B cell (primary cell): Measurements from ENCODE around the gene HES4. TPM values are rescaled to one million over a fixed set of nuclear protein-coding genes. Genes with fewer than 3 reads are reported as not detected.
"Not testable (repeated sequence)": the region's sequence is repeated elsewhere in the genome, so short reads cannot be mapped to it uniquely, and the experiment has no call there.

Source experiments
- ATAC-seq: fragments of 200-7000 bp; cut with Tn5 transposase; one replicate; pipeline ENCODE4 v1.10.0; 2021; ENCODE audit warnings: low read depth, mild to moderate bottlenecking, moderate number of reproducible peaks, moderate library complexity
- CTCF ChIA-PET: fragments of 350-600 bp; sonication (Branson Sonifier 250); formaldehyde crosslinking; loops from one replicate; lab custom pipeline; 2021; ENCODE audit warnings: antibody characterized with exemption, inconsistent platforms; lab: Charles Lee
- POLR2A ChIA-PET: fragments of 350-600 bp; sonication (Branson Sonifier 250); formaldehyde crosslinking; loops from one replicate; lab custom pipeline; 2021; ENCODE audit warnings: antibody characterized with exemption; lab: Charles Lee
- DNase-seq: peaks from one replicate; pipeline ENCODE4 v3.0.0; 2013
- H2AFZ ChIP-seq: 2 replicates; pipeline ENCODE4 v1.6.1; 2012; ENCODE audit warnings: mild to moderate bottlenecking, low read depth, low read length; ENCODE audit not compliant: insufficient read depth, poor library complexity, severe bottlenecking
- H3K27ac ChIP-seq, 2 donors: 1 replicate in 1 of 2; 2 replicates in 1 of 2; pipeline ENCODE4 v1.5.1; 2012 to 2013; ENCODE audit warnings: low read length in 2 of 2, mild to moderate bottlenecking in 2 of 2, moderate library complexity in 1 of 2
- H3K27me3 ChIP-seq, 4 experiments: fragments of 200-600 bp in 1 of 4; sonication (generic) in 1 of 4; replicated peaks in 1 of 4; 1 replicate in 2 of 4; 2 replicates in 2 of 4; pipeline versions ENCODE4 v1.6.1 to v1.7.0; 2013 to 2016; ENCODE audit warnings: low read length in 3 of 4, mild to moderate bottlenecking in 2 of 4, mixed read lengths in 1 of 4, moderate library complexity in 1 of 4; ENCODE audit not compliant: insufficient read depth in 4 of 4, control insufficient read depth in 3 of 4; ENCODE audit errors: control extremely low read depth in 1 of 4
- H3K36me3 ChIP-seq, 2 experiments: replicated peaks in 1 of 2; 1 replicate in 1 of 2; 2 replicates in 1 of 2; pipeline versions ENCODE4 v1.6.1 to v1.7.1; 2013; ENCODE audit warnings: low read length in 1 of 2; ENCODE audit not compliant: insufficient read depth in 2 of 2, control insufficient read depth in 1 of 2; ENCODE audit errors: control extremely low read depth in 1 of 2, extremely low read depth in 1 of 2
- H3K4me1 ChIP-seq, 2 donors: fragments of 200-600 bp in 1 of 2; sonication (generic) in 1 of 2; 1 replicate in 1 of 2; 2 replicates in 1 of 2; pipeline versions ENCODE4 v1.5.1 to v1.6.1; 2013 to 2017; ENCODE audit warnings: low read length in 2 of 2; ENCODE audit not compliant: control insufficient read depth in 2 of 2, insufficient read depth in 2 of 2
- H3K4me2 ChIP-seq: replicated peaks from 2 replicates; pipeline ENCODE3; 2012; ENCODE audit warnings: mild to moderate bottlenecking, low read depth, low read length; ENCODE audit not compliant: poor library complexity, severe bottlenecking
- H3K4me3 ChIP-seq, 5 experiments: fragments of 200-600 bp in 1 of 5; sonication (generic) in 1 of 5; 1 replicate in 3 of 5; 2 replicates in 2 of 5; pipeline versions ENCODE4 v1.5.1 to v1.7.0; 2011 to 2016; ENCODE audit warnings: low read length in 4 of 5, mild to moderate bottlenecking in 4 of 5, low read depth in 2 of 5, control low read depth in 1 of 5, moderate library complexity in 1 of 5; ENCODE audit not compliant: insufficient read depth in 1 of 5; ENCODE audit errors: control extremely low read depth in 1 of 5, extremely low read depth in 1 of 5
- H3K79me2 ChIP-seq: fragments of 200-600 bp; sonication (generic); one replicate; pipeline ENCODE4 v1.6.0; 2016; ENCODE audit warnings: low read length; ENCODE audit not compliant: control insufficient read depth, insufficient read depth
- H3K9ac ChIP-seq: fragments of 200-600 bp; sonication (generic); 2 replicates; pipeline ENCODE4 v1.6.1; 2017; ENCODE audit warnings: mild to moderate bottlenecking, low read length, moderate library complexity
- H3K9me3 ChIP-seq, 3 donors: one replicate each; pipeline versions ENCODE4 v1.6.1 to v1.7.1; 2013; ENCODE audit warnings: low read length in 2 of 3; ENCODE audit not compliant: control insufficient read depth in 2 of 3, insufficient read depth in 1 of 3; ENCODE audit errors: control extremely low read depth in 1 of 3
- H4K20me1 ChIP-seq: 2 replicates; pipeline ENCODE4 v1.6.0; 2012; ENCODE audit warnings: mild to moderate bottlenecking, low read length; ENCODE audit not compliant: insufficient read depth, control insufficient read depth, poor library complexity, severe bottlenecking
- H3K27ac Mint-ChIP-seq: one replicate; pipeline ENCODE4 v1.8.0; 2021; ENCODE audit warnings: mixed read lengths
- H3K27me3 Mint-ChIP-seq: one replicate; pipeline ENCODE4 v1.8.0; 2021; ENCODE audit warnings: mixed read lengths
- H3K4me1 Mint-ChIP-seq: one replicate; pipeline ENCODE4 v1.8.0; 2021; ENCODE audit warnings: mixed read lengths
- H3K4me3 Mint-ChIP-seq: one replicate; pipeline ENCODE4 v1.8.0; 2021; ENCODE audit warnings: mixed read lengths
- H3K9me3 Mint-ChIP-seq: one replicate; pipeline ENCODE4 v1.8.0; 2022; ENCODE audit warnings: mixed read lengths; ENCODE audit not compliant: insufficient read depth
- CTCF ChIP-seq: fragments of 200-600 bp; IDR thresholded peaks from one replicate; pipeline ENCODE4 v1.8.0; 2022; ENCODE audit warnings: antibody characterized with exemption, mild to moderate bottlenecking
- EZH2 ChIP-seq: IDR thresholded peaks from 2 replicates; pipeline ENCODE4 v1.6.1; 2012; ENCODE audit warnings: borderline replicate concordance, low read depth, mild to moderate bottlenecking, moderate library complexity, low read length; ENCODE audit not compliant: insufficient read depth, poor library complexity, severe bottlenecking
- WGBS: methylation state at CpG from one replicate; pipeline ENCODE4 v1.1.5; 2013; ENCODE audit warnings: missing lambda C conversion rate; ENCODE audit not compliant: insufficient coverage; 5-methylcytosine and 5-hydroxymethylcytosine counted together
- intact Hi-C: fragments of 100-400 bp; cut with micrococcal nuclease; formaldehyde crosslinking; loops from one replicate; pipeline ENCODE4 v1.10.0; 2022
- polyA plus RNA-seq: library from polyadenylated mRNA; depleted of rRNA; stranded (reverse); fragments of >200 nt; gene quantifications from 2 replicates; pipeline ENCODE4 v1.2.3, GENCODE V29; 2012
- total RNA-seq, 2 donors: library from RNA; stranded (reverse); fragments of 120-200 nt in 1 of 2; gene quantifications; 1 replicate in 1 of 2; 2 replicates in 1 of 2; pipeline versions ENCODE4 v1.2.3 to v1.2.4, GENCODE V29; 2013 to 2022

HES4 gene
- total and polyA plus RNA-seq, 2 donors (not counting 1 experiment from before 2014, with no cell fraction given) = 3.2 to 4.5 TPM

- intact Hi-C loops = loop anchor here (1.0 to 10.0 kb wide), 4 partner anchors 14 to 97 kb away; partner anchors contain the start of genes C1orf159 and HES4
- Histone ChIP-seq H3K27ac (no peak overlapping the region), H3K4me2 (peak overlapping the region; percentile 78), H3K4me1 (peaks cover 10 to 28% of the 10 kb centered on the region in 2 donors), H2AFZ (peak overlapping the region; percentile 38), H3K27me3 (peaks cover 0 to 20% (median 6%) of the 10 kb centered on the region in 4 experiments), H3K36me3 (no peaks in the 10 kb centered on the region), H3K9me3 (no peaks in the 10 kb centered on the region), H3K79me2 (peaks cover 11% of the 10 kb centered on the region), H3K4me3 (peak overlapping the region in 4 of 5 experiments; percentile 13 to 53 (median 44)), H4K20me1 (no peaks in the 10 kb centered on the region), H3K9ac (no peak overlapping the region)
- ChIA-PET CTCF (interaction anchor here (0.6 to 3.2 kb wide), 10 partner anchors 13 to 356 kb away, joined by 3 to 17 read pairs (median 5); partner anchors contain the start of gene AURKAIP1), POLR2A (interaction anchor here (0.5 to 1.0 kb wide), 3 partner anchors 19 to 115 kb away, joined by 3 to 5 read pairs (median 3); no protein-coding TSS in a partner anchor)
- Mint-ChIP-seq H3K9me3 (no peaks in the 10 kb centered on the region), H3K4me1 (peaks cover 9% of the 10 kb centered on the region), H3K27me3 (no peaks in the 10 kb centered on the region), H3K4me3 (peak overlapping the region; percentile 73), H3K27ac (peak overlapping the region; percentile 67)
- peak; percentile 47 for TF ChIP-seq CTCF
- TF ChIP-seq EZH2 = no peak
- ATAC-seq = peak; percentile 91
- WGBS = 3% methylated on average over 60 of the region's 91 CpGs
- DNase-seq = peak; percentile 89
Measured at GRCh38 chr1:1019122-1019999, 19.5 kb upstream of the HES4 start.

DNA sequence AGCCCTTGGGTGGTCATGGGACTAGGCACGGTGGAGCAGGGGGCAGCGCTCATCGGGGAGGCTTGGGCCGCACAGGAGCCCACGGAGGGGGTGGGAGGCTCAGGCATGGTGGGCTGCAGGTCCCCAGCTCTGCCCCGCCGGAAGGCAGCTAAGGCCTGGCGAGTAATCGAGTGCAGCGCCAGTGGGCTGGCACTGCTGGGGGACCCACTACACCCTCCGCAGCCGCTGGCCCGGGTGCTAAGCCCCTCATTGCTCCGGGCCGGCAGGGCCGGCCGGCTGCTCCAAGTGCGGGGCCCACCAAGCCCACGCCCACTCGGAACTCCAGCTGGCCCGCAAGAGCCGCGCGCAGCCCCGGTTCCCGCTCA lies 18.4 kb upstream of the HES4 start:
- H3K27ac Mint-ChIP-seq, H4K20me1 ChIP-seq, H3K4me2 ChIP-seq, H3K9me3 ChIP-seq, H2AFZ ChIP-seq, H3K9ac ChIP-seq, DNase-seq, H3K27me3 Mint-ChIP-seq, H3K27ac ChIP-seq, POLR2A ChIA-PET, ATAC-seq, H3K9me3 Mint-ChIP-seq, H3K4me3 ChIP-seq, H3K36me3 ChIP-seq: not testable (repeated sequence)
- H3K4me1 ChIP-seq = peaks cover 19 to 38% of the 10 kb centered on the region in 2 donors
- Mint-ChIP-seq H3K4me1 (peaks cover 20% of the 10 kb centered on the region), H3K4me3 (peak overlapping the region; percentile 29)
- CTCF ChIA-PET = interaction anchor here (1.3 to 3.2 kb wide), 6 partner anchors 14 to 287 kb away, joined by 3 to 17 read pairs (median 7); no protein-coding TSS in a partner anchor
- WGBS = 97% methylated on average over 17 of the region's 26 CpGs
- H3K79me2 ChIP-seq = peaks cover 20% of the 10 kb centered on the region
- peaks cover 0 to 20% (median 6%) of the 10 kb centered on the region in 4 experiments for H3K27me3 ChIP-seq
- intact Hi-C loops = loop anchor here (2.0 to 10.0 kb wide), 2 partner anchors 18 to 46 kb away; partner anchors contain the start of gene HES4

DNA sequence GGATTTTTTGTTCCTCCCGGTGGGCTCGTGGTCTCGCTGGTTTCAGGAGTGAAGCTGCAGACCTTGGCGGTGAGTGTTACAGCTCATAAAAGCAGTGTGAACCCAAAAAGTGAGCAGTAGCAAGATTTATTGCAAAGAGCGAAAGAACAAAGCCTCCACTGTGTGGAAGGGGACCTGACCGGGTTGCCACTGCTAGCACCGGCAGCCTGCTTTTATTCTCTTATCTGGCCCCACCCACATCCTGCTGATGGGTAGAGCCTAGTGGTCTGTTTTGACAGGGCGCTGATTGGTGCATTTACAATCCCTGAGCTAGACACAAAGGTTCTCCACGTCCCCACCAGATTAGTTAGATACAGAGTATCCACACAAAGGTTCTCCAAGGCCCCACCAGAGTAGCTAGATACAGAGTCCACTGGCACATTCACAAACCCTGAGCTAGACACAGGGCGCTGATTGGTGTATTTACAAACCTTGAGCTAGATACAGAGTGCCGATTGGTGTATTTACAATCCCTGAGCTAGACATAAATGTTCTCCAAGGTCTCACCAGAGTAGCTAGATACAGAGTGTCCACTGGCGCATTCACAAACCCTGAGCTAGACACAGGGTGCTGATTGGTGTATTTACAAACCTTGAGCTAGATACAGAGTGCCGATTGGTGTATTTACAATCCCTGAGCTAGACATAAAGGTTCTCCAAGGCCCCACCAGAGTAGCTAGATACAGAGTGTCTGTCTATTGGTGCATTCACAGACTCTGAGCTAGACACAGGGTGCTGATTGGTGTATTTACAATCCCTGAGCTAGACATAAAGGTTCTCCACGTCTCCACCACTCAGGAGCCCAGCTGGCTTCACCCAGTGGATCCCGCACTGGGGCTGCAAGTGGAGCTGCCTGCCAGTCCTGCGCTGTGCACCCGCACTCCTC lies 17.8 kb upstream of the HES4 start:
- CTCF ChIA-PET = interaction anchor here (2.0 to 3.2 kb wide), 3 partner anchors 15 to 46 kb away, joined by 6 to 17 read pairs (median 14); no protein-coding TSS in a partner anchor
- H3K9me3 Mint-ChIP-seq, H3K27me3 Mint-ChIP-seq, H4K20me1 ChIP-seq, H3K9ac ChIP-seq, H3K27ac Mint-ChIP-seq, POLR2A ChIA-PET, H3K36me3 ChIP-seq, ATAC-seq, H3K4me2 ChIP-seq, H2AFZ ChIP-seq, H3K4me3 ChIP-seq, H3K9me3 ChIP-seq, DNase-seq, H3K27ac ChIP-seq: not testable (repeated sequence)
- H3K27me3 ChIP-seq = peaks cover 0 to 17% (median 5%) of the 10 kb centered on the region in 4 experiments
- H3K4me1 ChIP-seq = peaks cover 23 to 39% of the 10 kb centered on the region in 2 donors
- intact Hi-C loops = loop anchor here (2.0 to 10.0 kb wide), 2 partner anchors 17 to 47 kb away; partner anchors contain the start of gene HES4
- peak overlapping the region; percentile 47 for H3K4me3 Mint-ChIP-seq
- 93% methylated on average over 8 of the region's 17 CpGs for WGBS
- peaks cover 26% of the 10 kb centered on the region for H3K4me1 Mint-ChIP-seq
- H3K79me2 ChIP-seq = peaks cover 20% of the 10 kb centered on the region
